HepG2 (cell line): Measurements from ENCODE around the gene UNC13D. TPM values are rescaled to one million over a fixed set of nuclear protein-coding genes. Genes with fewer than 3 reads are reported as not detected.

ENCODE experiments used
- GMEB2 ChIP-seq: IDR thresholded peaks from 2 replicates; pipeline ENCODE4 v1.6.1; 2016; ENCODE audit warnings: missing biosample characterization, missing genetic modification reagents, low read depth
- KDM5B ChIP-seq: sonication (generic); formaldehyde crosslinking; IDR thresholded peaks from 2 replicates; pipeline ENCODE4 v1.4.0; 2020; ENCODE audit warnings: missing genetic modification reagents, mild to moderate bottlenecking, borderline replicate concordance
- NAIF1 ChIP-seq: sonication (generic); formaldehyde crosslinking; IDR thresholded peaks from 2 replicates; pipeline ENCODE4 v1.5.0; 2020; ENCODE audit warnings: mild to moderate bottlenecking, missing genetic modification reagents, borderline replicate concordance
- NCOA2 ChIP-seq: sonication (generic); formaldehyde crosslinking; IDR thresholded peaks from 2 replicates; pipeline ENCODE4 v1.8.0; 2022; ENCODE audit warnings: inconsistent platforms
- PLSCR1 ChIP-seq: sonication (generic); formaldehyde crosslinking; IDR thresholded peaks from 2 replicates; pipeline ENCODE4 v1.5.0; 2020; ENCODE audit warnings: missing genetic modification reagents, mild to moderate bottlenecking, borderline replicate concordance
- PPARG ChIP-seq: conservative IDR thresholded peaks from 2 replicates; pipeline ENCODE4 v1.6.1; 2016; ENCODE audit warnings: missing biosample characterization, missing genetic modification reagents
- PREB ChIP-seq: sonication (generic); formaldehyde crosslinking; IDR thresholded peaks from 2 replicates; pipeline ENCODE4 v1.4.0; 2020; ENCODE audit warnings: missing genetic modification reagents
- RARG ChIP-seq: sonication (generic); formaldehyde crosslinking; IDR thresholded peaks from 2 replicates; pipeline ENCODE4 v1.4.0; 2020; ENCODE audit warnings: low read depth, mild to moderate bottlenecking, missing genetic modification reagents
- SNAPC5 ChIP-seq: sonication (generic); formaldehyde crosslinking; IDR thresholded peaks from 2 replicates; pipeline ENCODE4 v1.8.1; 2023; ENCODE audit warnings: mild to moderate bottlenecking, missing genetic modification reagents, borderline replicate concordance
- ZNF18 ChIP-seq: sonication (generic); formaldehyde crosslinking; IDR thresholded peaks from 2 replicates; pipeline ENCODE4 v1.8.0; 2022; ENCODE audit warnings: mild to moderate bottlenecking, missing genetic modification reagents; ENCODE audit not compliant: insufficient replicate concordance
- ZNF329 ChIP-seq: sonication (generic); formaldehyde crosslinking; IDR thresholded peaks from 2 replicates; pipeline ENCODE4 v1.9.0; 2021; ENCODE audit warnings: low read depth, mild to moderate bottlenecking, missing genetic modification reagents
- ZNF484 ChIP-seq: sonication (generic); formaldehyde crosslinking; IDR thresholded peaks from 2 replicates; pipeline ENCODE4 v1.5.1; 2020; ENCODE audit warnings: mild to moderate bottlenecking, low read depth, missing genetic modification reagents, borderline replicate concordance
- ZNF788 ChIP-seq: sonication (generic); formaldehyde crosslinking; IDR thresholded peaks from 2 replicates; pipeline ENCODE4 v1.5.0; 2020; ENCODE audit warnings: mild to moderate bottlenecking, missing genetic modification reagents, borderline replicate concordance
- ZNF792 ChIP-seq: IDR thresholded peaks from 2 replicates; pipeline ENCODE4 v1.6.1; 2016
- polyA plus RNA-seq, 8 experiments: library from polyadenylated mRNA; depleted of rRNA in 3 of 8; stranded (reverse) in 7 of 8; unstranded in 1 of 8; fragments of >200 nt; fragmentation: Illumina TruSeq in 4 of 8; extraction: Trizol in 4 of 8; gene quantifications; 2 replicates each; pipeline versions ENCODE4 v1.2.1 to v1.2.3, GENCODE V29; 2011 to 2016; ENCODE audit warnings: low read depth in 4 of 8, missing spikeins in 1 of 8, mixed read lengths in 1 of 8; ENCODE audit not compliant: insufficient read depth in 1 of 8
- total RNA-seq, 5 experiments: library from RNA; depleted of rRNA; stranded (reverse); fragments of >200 nt; fragmentation: Illumina TruSeq; extraction: Trizol; gene quantifications; 2 replicates each; pipeline ENCODE4 v1.2.3, GENCODE V29; 2016; ENCODE audit warnings: low read depth in 1 of 5
- TF ChIP-seq, protein P1 (sequence below): sonication (generic); formaldehyde crosslinking; IDR thresholded peaks from 2 replicates; pipeline ENCODE4 v1.8.0; 2022; ENCODE audit warnings: mild to moderate bottlenecking, missing genetic modification reagents, moderate library complexity
- TF ChIP-seq, protein P2 (sequence below): sonication (generic); formaldehyde crosslinking; IDR thresholded peaks from 2 replicates; pipeline ENCODE4 v1.4.0; 2020; ENCODE audit warnings: low read depth, mild to moderate bottlenecking, missing genetic modification reagents
- TF ChIP-seq, protein P3 (sequence below): sonication (generic); formaldehyde crosslinking; IDR thresholded peaks from 2 replicates; pipeline ENCODE4 v1.4.0; 2020; ENCODE audit warnings: missing genetic modification reagents

The UNC13D gene
- total and polyA plus RNA-seq, 2 of the 13 experiments (the other 11 are each of a cell fraction or from before 2014, with no cell fraction given) = 29.7 to 42.7 TPM

- TF ChIP-seq ZNF18 (CRISPR knock-in tag) (peak; percentile 74), PLSCR1 (CRISPR knock-in tag) (peak; percentile 79; the same call in 1 of the 2 replicates), PPARG (CRISPR knock-in tag) (no peak), ZNF329 (CRISPR knock-in tag) (peak; percentile 77), ZNF788 (CRISPR knock-in tag) (peak; percentile 99), RARG (CRISPR knock-in tag) (no peak), PREB (no peak), NAIF1 (CRISPR knock-in tag) (no peak), SNAPC5 (CRISPR knock-in tag) (no peak), ZNF484 (CRISPR knock-in tag) (no peak), NCOA2 (peak; percentile 89), KDM5B (CRISPR knock-in tag) (peak; percentile 85), ZNF792 (CRISPR knock-in tag) (peak; percentile 47; the same call in 1 of the 2 replicates), GMEB2 (CRISPR knock-in tag) (no peak)
- TF ChIP-seq, protein P1, sequence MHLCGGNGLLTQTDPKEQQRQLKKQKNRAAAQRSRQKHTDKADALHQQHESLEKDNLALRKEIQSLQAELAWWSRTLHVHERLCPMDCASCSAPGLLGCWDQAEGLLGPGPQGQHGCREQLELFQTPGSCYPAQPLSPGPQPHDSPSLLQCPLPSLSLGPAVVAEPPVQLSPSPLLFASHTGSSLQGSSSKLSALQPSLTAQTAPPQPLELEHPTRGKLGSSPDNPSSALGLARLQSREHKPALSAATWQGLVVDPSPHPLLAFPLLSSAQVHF (CRISPR knock-in tag) = peak; percentile 82; the same call in 1 of the 2 replicates
- TF ChIP-seq, protein P2, sequence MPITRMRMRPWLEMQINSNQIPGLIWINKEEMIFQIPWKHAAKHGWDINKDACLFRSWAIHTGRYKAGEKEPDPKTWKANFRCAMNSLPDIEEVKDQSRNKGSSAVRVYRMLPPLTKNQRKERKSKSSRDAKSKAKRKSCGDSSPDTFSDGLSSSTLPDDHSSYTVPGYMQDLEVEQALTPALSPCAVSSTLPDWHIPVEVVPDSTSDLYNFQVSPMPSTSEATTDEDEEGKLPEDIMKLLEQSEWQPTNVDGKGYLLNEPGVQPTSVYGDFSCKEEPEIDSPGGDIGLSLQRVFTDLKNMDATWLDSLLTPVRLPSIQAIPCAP (CRISPR knock-in tag) = no peak
- TF ChIP-seq, protein P3, sequence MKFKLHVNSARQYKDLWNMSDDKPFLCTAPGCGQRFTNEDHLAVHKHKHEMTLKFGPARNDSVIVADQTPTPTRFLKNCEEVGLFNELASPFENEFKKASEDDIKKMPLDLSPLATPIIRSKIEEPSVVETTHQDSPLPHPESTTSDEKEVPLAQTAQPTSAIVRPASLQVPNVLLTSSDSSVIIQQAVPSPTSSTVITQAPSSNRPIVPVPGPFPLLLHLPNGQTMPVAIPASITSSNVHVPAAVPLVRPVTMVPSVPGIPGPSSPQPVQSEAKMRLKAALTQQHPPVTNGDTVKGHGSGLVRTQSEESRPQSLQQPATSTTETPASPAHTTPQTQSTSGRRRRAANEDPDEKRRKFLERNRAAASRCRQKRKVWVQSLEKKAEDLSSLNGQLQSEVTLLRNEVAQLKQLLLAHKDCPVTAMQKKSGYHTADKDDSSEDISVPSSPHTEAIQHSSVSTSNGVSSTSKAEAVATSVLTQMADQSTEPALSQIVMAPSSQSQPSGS = peak; percentile 79
These were observed 2.7 kb upstream of the UNC13D start (continued) for GRCh38 chr17:75846692-75847613.
